Effector memory CD4-positive, alpha-beta T cell (primary cell): ENCODE data around the gene MEIS1.

Source experiments
- DNase-seq, 3 donors: peaks; one replicate each; pipeline ENCODE4 v3.0.0-alpha.2; 2020
- H3K27ac ChIP-seq: 2 replicates; pipeline ENCODE4 v1.7.0; 2013; ENCODE audit warnings: mild to moderate bottlenecking, low read length, moderate library complexity; ENCODE audit not compliant: insufficient read depth, poor library complexity, severe bottlenecking
- H3K27me3 ChIP-seq: replicated peaks from 2 replicates; pipeline ENCODE4 v1.7.0; 2013; ENCODE audit warnings: mild to moderate bottlenecking, low read length; ENCODE audit not compliant: insufficient read depth, control insufficient read depth, poor library complexity, severe bottlenecking
- H3K36me3 ChIP-seq: 2 replicates; pipeline ENCODE4 v1.7.0; 2013; ENCODE audit warnings: mild to moderate bottlenecking, low read length, moderate library complexity; ENCODE audit not compliant: control insufficient read depth, insufficient read depth
- H3K4me1 ChIP-seq: 2 replicates; pipeline ENCODE4 v1.7.0; 2013; ENCODE audit warnings: low read length, mild to moderate bottlenecking; ENCODE audit not compliant: control insufficient read depth, insufficient read depth, poor library complexity, severe bottlenecking
- H3K4me3 ChIP-seq: 2 replicates; pipeline ENCODE4 v1.7.0; 2013; ENCODE audit warnings: low read length, low read depth, mild to moderate bottlenecking; ENCODE audit not compliant: insufficient read depth, poor library complexity, severe bottlenecking
- H3K9me3 ChIP-seq: 2 replicates; pipeline ENCODE4 v1.7.0; 2013; ENCODE audit warnings: mild to moderate bottlenecking, low read length, moderate library complexity; ENCODE audit not compliant: control insufficient read depth

The MEIS1 gene

GRCh38 chr2:66490588-66491001 is 55.7 kb downstream of the MEIS1 start:
- Histone ChIP-seq H3K36me3 (no peaks in the 10 kb centered on the region), H3K27ac (no peak overlapping the region), H3K4me3 (no peak overlapping the region), H3K4me1 (no peaks in the 10 kb centered on the region), H3K27me3 (no peaks in the 10 kb centered on the region), H3K9me3 (no peaks in the 10 kb centered on the region)
- no peak for DNase-seq

- Histone ChIP-seq H3K27me3 (no peaks in the 10 kb centered on the region), H3K4me3 (no peak overlapping the region), H3K9me3 (no peaks in the 10 kb centered on the region), H3K36me3 (no peaks in the 10 kb centered on the region), H3K4me1 (no peaks in the 10 kb centered on the region), H3K27ac (no peak overlapping the region)
- no peak for DNase-seq
Observed at GRCh38 chr2:66494708-66495107, 59.8 kb downstream of the MEIS1 start.

DNA sequence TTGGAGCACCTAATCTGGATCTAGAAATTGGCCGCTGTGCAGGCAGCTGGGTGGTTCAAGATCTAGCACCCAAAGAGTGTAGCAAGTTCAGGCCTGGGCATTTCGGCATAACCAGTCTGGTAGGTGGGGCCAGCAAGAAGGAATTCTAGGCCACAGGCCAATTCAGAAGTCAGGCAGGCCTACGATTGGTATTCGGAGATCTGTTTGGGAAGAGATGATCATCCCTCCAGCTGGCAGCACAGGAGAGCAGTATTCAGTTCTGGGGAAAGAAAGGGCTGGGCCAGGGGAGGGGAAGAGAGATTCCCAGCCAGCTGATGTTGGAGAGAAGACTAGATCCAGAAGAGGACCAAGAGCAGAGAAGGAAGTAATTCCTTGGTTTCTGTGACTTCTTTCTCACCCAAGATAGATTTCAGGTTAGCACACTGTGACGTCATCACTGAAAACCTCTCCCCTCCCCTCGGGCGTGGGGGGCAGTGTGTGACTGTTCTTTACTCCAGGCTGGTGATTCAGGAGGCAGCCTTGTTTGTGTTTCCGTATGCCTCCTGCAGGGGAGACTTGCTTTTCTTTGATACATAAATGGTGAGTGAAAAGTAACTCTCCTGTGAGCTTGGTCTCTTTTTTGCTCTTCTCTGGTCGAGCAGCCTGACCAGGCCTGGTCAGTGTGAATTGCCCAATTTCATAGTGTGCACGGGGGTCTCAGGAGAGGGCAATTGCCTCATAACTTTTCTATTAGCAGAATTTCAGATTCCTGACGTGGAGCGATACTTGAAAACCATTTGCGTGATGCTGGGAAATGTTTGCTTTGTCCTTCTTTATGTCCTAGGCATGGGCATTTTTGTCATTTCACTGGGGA is 61.1 kb downstream of the MEIS1 start:
- Histone ChIP-seq H3K4me1 (no peaks in the 10 kb centered on the region), H3K4me3 (no peak overlapping the region)

DNA sequence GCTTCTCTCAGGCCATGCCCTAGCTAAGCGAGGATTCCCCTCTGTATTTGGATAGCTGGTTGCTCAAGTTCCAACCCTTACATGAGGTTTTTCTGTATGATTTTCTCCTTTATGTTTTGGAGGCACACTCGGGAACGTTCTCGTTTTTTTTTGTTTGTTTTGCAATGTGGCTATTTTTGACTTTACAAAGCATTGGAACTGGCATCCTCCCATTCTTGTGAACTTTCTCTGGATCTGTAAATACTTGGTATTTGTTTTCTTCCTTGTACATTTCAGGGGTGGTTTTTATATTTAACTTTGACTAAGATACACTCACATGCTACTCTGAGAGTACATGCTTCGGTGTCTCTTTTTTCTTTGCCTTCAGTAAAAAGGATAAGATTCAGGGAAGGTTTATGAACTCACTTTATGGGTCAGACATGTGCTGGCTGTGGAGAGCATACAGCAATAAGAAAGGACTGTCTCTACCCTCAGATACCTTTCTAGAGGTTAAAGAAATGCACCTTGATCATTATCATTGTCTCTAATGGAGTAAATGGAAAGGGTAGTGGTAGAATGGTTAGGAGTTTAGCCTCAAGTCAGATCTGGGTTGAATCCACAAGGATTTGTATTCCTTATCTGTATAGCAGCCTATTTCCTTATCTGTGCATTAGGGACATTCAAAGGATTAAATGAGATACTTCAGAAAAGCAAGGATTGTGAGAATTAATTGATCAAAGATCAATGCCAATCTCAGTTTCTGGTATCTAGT is 61.9 kb downstream of the MEIS1 start:
- H3K27me3 ChIP-seq, result no peaks in the 10 kb centered on the region
- no peak for DNase-seq
- H3K36me3 ChIP-seq, result no peaks in the 10 kb centered on the region
- H3K4me3 ChIP-seq, result no peak overlapping the region
- H3K4me1 ChIP-seq, result no peaks in the 10 kb centered on the region
- H3K27ac ChIP-seq, result no peak overlapping the region
- no peaks in the 10 kb centered on the region for H3K9me3 ChIP-seq

More for the DNA sequence above, 61.1 kb downstream of the MEIS1 start:
- Histone ChIP-seq H3K36me3 (no peaks in the 10 kb centered on the region), H3K27ac (no peak overlapping the region), H3K9me3 (no peaks in the 10 kb centered on the region), H3K27me3 (no peaks in the 10 kb centered on the region)
- DNase-seq, result no peak

DNA sequence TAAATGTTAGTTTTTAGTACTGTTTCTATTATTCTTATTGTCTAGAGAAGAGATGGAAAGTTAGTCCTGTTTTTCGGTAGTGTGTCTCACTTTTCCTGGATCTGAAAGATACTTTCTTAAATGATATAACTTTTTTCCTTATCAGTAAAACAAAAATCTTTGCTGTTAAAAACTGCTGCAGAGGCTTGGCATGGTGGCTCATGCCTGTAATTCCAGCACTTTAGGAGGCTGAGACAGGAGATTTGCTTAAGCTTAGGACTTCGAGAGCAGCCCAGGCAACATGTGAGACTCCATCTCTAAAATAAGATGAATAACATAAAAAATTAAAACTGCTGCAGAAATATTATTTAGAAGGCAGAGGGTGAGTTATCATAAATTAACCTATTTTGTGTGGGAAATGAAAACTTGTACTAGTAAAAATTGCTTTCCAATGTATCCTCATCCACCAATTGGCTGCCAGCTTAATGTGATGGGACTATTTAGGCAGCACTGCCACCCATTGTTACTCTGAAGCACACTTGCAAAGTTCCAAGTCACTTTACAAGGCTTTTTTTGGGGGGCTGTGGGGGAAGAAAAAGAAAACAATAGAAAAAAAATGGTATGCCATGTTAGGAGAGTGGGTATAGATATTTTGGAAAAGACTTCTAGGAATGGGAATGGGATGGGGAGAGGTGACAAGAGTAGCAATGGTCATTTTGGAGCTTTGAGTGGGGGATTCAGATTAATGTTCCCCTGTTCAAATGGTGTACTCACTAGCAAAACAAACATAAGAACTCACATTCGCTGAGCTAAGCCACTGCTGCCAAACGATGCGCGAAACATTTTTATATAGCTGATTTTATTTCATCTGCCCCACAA is 62.7 kb downstream of the MEIS1 start:
- no peak for DNase-seq

DNA sequence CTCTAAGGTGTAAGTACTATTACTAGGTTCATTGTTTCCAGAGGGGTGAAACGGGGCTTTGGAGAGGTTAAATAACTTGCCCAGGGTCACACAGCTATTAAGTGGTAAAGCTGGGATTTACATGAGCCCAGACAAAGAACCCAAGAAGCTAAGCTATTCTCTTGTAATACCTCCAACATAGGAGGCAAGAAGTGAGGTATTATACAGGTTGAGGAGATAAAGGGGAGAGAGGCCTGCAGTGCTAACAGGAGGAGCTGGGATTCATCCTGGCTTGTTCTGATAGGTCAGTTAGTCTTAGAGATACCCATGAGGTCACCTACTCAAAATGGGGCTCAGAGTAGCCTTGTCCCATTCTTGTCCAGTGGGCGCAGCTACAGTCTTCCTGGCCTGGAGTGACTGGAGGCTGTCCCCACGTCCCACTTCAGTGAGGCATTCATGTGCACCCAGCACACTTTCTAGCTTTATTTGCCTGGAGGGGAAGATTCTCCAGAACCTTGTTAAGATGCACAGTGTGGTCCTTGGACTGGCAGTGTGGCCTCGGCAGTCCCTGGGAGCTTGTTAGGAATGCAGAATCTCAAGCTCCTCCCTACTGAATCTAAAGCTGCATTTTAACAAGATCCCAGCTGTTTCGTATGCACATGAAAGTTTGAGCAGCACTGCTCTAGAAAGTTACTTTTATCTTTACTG is 63.5 kb downstream of the MEIS1 start:
- no peak for DNase-seq
- H3K4me1 ChIP-seq, result no peaks in the 10 kb centered on the region
- H3K4me3 ChIP-seq, result no peak overlapping the region
- no peaks in the 10 kb centered on the region for H3K9me3 ChIP-seq
- H3K27me3 ChIP-seq, result no peaks in the 10 kb centered on the region
- H3K36me3 ChIP-seq, result no peaks in the 10 kb centered on the region
- no peak overlapping the region for H3K27ac ChIP-seq

More for the DNA sequence above, 62.7 kb downstream of the MEIS1 start:
- no peaks in the 10 kb centered on the region for H3K27me3 ChIP-seq
- no peak overlapping the region for H3K27ac ChIP-seq
- no peaks in the 10 kb centered on the region for H3K36me3 ChIP-seq
- no peak overlapping the region for H3K4me3 ChIP-seq
- no peaks in the 10 kb centered on the region for H3K4me1 ChIP-seq
- H3K9me3 ChIP-seq, result no peaks in the 10 kb centered on the region

DNA sequence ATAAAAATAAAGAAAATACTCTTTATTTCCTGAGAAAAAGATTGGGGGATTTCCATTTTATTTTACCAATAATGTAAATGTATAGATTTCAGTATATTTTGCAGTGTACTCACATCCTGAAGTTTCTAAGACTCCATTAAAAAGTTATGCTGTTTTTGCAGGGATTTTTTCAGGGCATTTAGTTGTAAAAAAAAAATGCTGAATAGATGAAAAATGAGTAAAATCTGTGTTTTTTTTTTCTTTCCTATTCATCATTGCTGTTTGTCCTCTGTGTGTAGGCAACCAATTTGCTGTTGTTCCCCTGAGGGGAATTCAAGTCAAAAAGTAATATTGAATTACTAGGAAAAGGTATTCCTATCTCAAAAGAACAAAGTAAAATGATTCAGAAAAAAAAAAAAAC is 66.3 kb downstream of the MEIS1 start:
- H3K27ac ChIP-seq, result no peak overlapping the region
- no peaks in the 10 kb centered on the region for H3K9me3 ChIP-seq
- no peak for DNase-seq
- no peaks in the 10 kb centered on the region for H3K27me3 ChIP-seq
- no peak overlapping the region for H3K4me3 ChIP-seq
- H3K36me3 ChIP-seq, result no peaks in the 10 kb centered on the region
- no peaks in the 10 kb centered on the region for H3K4me1 ChIP-seq

DNA sequence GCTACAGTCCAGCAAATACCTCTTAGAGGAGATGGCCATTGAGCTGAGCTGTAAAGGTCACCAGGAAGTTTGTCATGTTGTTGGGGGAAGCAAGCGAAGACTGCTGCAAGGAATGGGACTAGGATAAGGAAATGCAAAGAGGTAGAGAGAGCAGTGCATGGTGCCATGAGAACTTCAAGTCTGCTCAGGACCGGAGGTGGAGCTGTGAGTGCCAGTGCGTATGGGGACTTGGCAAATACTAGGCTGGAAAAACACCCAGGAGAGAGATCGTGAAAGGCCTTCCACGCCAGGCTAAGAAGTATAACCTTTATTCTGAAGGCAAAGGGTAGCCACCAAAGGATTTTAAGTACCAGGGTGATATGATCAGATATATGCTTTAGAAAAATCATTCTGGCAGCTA is 71.3 kb downstream of the MEIS1 start:
- no peak overlapping the region for H3K4me3 ChIP-seq
- H3K9me3 ChIP-seq, result no peaks in the 10 kb centered on the region
- no peaks in the 10 kb centered on the region for H3K27me3 ChIP-seq
- no peak overlapping the region for H3K27ac ChIP-seq
- no peak for DNase-seq
- H3K36me3 ChIP-seq, result no peaks in the 10 kb centered on the region
- no peaks in the 10 kb centered on the region for H3K4me1 ChIP-seq

DNA sequence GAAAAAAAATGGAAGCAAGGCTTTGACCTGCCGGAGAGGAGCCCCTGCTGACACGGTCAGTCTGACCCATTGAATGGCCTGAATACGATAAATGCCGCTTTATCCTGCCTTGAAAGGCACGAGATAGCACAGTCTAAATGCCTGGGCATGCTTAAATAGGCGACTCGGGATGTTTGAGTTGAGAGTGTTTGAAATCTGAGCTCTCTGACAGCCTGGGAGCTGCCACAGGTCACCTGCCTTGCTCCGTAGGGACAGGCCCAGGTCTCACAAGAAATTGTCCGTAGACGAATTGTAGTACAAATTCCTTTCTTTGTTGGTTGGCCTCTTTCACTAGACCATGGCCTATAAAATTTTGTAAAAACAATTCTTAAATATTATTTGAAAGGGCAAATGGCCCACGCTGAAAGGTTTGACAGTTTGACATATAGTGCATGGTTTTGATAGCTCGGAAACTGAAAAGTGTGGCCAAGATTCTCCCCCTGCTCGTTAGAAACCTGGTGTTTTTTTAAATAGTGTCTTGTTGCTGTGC is 72.8 kb downstream of the MEIS1 start:
- no peak overlapping the region for H3K27ac ChIP-seq
- DNase-seq, result no peak
- H3K36me3 ChIP-seq, result no peaks in the 10 kb centered on the region
- H3K4me1 ChIP-seq, result no peaks in the 10 kb centered on the region
- H3K9me3 ChIP-seq, result no peaks in the 10 kb centered on the region
- H3K4me3 ChIP-seq, result no peak overlapping the region
- H3K27me3 ChIP-seq, result no peaks in the 10 kb centered on the region
